ENCODE measurements around the gene JUNB.

GRCh38 chr19:12821761-12822160 lies 30.5 kb downstream of the JUNB start:
- TF ChIP-seq CTCF (IDR thresholded peaks at IDR 0.05): no peak
- no peak for TF ChIP-seq CHD4 (IDR thresholded peaks at IDR 0.05; ENCODE audit: borderline replicate concordance)
- no peak for TF ChIP-seq CEBPB (IDR thresholded peaks at IDR 0.05)
- TF ChIP-seq HOXB5 (CRISPR knock-in tag; IDR thresholded peaks at IDR 0.05): no peak
- TF ChIP-seq REST (IDR thresholded peaks at IDR 0.05): no peak
- TF ChIP-seq HES2 (IDR thresholded peaks at IDR 0.05): no peak
- no peak for TF ChIP-seq HEYL (CRISPR knock-in tag; IDR thresholded peaks at IDR 0.05)
- no peak for TF ChIP-seq HMGXB4 (CRISPR knock-in tag; IDR thresholded peaks at IDR 0.05; ENCODE audit: borderline replicate concordance)
- no peak for TF ChIP-seq EP300 (IDR thresholded peaks at IDR 0.05)
- TF ChIP-seq HDAC2 (IDR thresholded peaks at IDR 0.05): no peak
- no peak for TF ChIP-seq POLR2AphosphoS2 (conservative IDR thresholded peaks at IDR 0.05; ENCODE audit: low read length)

Data from A549 (cell line).